ENCODE data around the gene KPNA5. TPM values are rescaled to one million over a fixed set of nuclear protein-coding genes. Genes with fewer than 3 reads are reported as not detected.

The KPNA5 gene
- total RNA-seq, 4 donors from 2014 or later = 9.8 to 16.8 (median 13.4) TPM

DNA sequence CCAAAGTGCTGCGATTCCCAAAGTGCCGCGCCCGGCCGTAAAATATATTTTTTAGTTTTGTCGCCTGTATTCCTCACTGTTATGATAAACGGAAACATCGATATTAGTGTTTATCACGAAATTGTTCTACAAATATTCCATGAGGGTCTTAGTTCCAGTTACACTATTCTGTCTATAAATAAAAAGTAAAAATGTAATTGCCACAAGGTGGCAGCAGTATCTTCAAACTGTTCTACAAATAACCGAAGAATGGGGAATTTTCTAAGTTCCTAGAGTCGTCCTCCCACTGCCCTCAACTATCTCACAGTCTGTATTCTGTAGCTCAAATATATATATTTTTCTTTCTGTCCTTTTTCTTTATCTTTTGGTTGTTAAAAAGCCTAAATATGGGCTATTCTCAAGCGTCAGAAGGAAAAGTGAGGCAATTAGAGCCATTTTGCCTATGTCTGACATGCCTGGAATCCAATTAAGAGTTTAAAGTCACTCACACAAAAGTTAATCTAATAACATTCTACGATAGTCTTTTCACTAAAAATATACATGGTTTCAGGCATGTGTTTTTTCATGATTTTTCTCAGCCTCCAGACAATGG, 98.7 kb downstream of the KPNA5 start:
- H3K27ac ChIP-seq = no peak overlapping the region
- TF ChIP-seq POLR2A (IDR thresholded peaks at IDR 0.05) = no peak
- TF ChIP-seq EP300 (IDR thresholded peaks at IDR 0.05) = no peak
- TF ChIP-seq, protein P1, sequence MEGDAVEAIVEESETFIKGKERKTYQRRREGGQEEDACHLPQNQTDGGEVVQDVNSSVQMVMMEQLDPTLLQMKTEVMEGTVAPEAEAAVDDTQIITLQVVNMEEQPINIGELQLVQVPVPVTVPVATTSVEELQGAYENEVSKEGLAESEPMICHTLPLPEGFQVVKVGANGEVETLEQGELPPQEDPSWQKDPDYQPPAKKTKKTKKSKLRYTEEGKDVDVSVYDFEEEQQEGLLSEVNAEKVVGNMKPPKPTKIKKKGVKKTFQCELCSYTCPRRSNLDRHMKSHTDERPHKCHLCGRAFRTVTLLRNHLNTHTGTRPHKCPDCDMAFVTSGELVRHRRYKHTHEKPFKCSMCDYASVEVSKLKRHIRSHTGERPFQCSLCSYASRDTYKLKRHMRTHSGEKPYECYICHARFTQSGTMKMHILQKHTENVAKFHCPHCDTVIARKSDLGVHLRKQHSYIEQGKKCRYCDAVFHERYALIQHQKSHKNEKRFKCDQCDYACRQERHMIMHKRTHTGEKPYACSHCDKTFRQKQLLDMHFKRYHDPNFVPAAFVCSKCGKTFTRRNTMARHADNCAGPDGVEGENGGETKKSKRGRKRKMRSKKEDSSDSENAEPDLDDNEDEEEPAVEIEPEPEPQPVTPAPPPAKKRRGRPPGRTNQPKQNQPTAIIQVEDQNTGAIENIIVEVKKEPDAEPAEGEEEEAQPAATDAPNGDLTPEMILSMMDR (IDR thresholded peaks at IDR 0.05) = peak in 3 of 4 experiments; percentile 12 to 50 (median 16)
- WGBS, 2 donors (ENCODE audit: low coverage in 1 of 2) = 17 to 26% methylated on average over 9 to 13 of the region's 13 CpGs
- no peaks in the 10 kb centered on the region for H3K36me3 ChIP-seq
- H3K4me1 ChIP-seq = no peaks in the 10 kb centered on the region
- H3K27me3 ChIP-seq = peaks cover 8% of the 10 kb centered on the region
- H3K4me3 ChIP-seq = no peak overlapping the region
- ATAC-seq = no peak
- H3K9me3 ChIP-seq = no peaks in the 10 kb centered on the region

DNA sequence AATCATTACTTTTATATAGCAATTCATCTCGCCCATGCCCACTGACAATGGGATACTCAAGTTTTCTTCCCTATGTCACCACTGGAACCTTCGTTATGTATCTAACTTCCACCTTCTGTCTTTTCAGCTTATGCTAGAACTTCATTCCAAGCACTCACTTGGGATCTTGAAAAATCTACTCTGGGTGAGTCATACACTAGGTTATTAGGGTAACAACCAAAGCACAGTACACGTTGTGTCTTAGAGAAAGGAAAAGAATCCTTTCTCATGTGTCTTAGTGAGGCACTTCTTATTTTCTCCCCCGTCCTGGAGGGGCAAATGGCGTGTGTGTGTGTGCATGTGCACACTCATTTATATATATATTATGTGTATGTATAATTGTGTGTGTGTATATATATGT, 102.8 kb downstream of the KPNA5 start:
- Histone ChIP-seq H3K36me3 (no peaks in the 10 kb centered on the region), H3K4me3 (no peak overlapping the region), H3K4me1 (no peaks in the 10 kb centered on the region), H3K27me3 (peaks cover 6% of the 10 kb centered on the region), H3K27ac (no peak overlapping the region), H3K9me3 (no peaks in the 10 kb centered on the region)
- 53 to 64% methylated on average over 5 of the region's 5 CpGs for WGBS, 2 donors (ENCODE audit: low coverage in 1 of 2)
- ATAC-seq = no peak
- TF ChIP-seq, protein P1 (IDR thresholded peaks at IDR 0.05) = no peak
- TF ChIP-seq POLR2AphosphoS5 (IDR thresholded peaks at IDR 0.05) (no peak), POLR2A (IDR thresholded peaks at IDR 0.05) (no peak)

Other genes starting within 250 kb of the KPNA5 start
- gene CALHM6, start 219.8 kb upstream of the KPNA5 start, total RNA-seq = 1 to 10 TPM in 2 of 4 donors, under 1 TPM in 1, not detected in 1; 0.50 to 6.9 (median 4.2) TPM
- 1 to 10 TPM in 3 of 4 donors, under 1 TPM in 1; 0.81 to 6.0 (median 3.0) TPM for gene CALHM5, start 169.6 kb upstream of the KPNA5 start, total RNA-seq
- not detected for gene TRAPPC3L, start 135.5 kb upstream of the KPNA5 start, total RNA-seq
- gene CALHM4, start 127.5 kb upstream of the KPNA5 start, total RNA-seq = not detected
- 10 to 100 TPM; 56.1 to 77.3 (median 60.3) TPM for gene RWDD1, start 109.7 kb upstream of the KPNA5 start, total RNA-seq
- gene RSPH4A, start 64.7 kb upstream of the KPNA5 start, total RNA-seq = under 1 TPM in 2 of 4 donors, not detected in 2; 0.19 to 0.40 TPM
- gene ZUP1, start 12.4 kb upstream of the KPNA5 start, total RNA-seq = 10 to 100 TPM in 2 of 4 donors, 1 to 10 TPM in 2; 6.1 to 17.0 (median 9.2) TPM
- gene FAM162B, start 84.5 kb downstream of the KPNA5 start, total RNA-seq = 10 to 100 TPM in 2 of 4 donors, 1 to 10 TPM in 2; 5.6 to 11.6 (median 10.2) TPM
- not detected for gene GPRC6A, start 147.9 kb downstream of the KPNA5 start, total RNA-seq
- gene RFX6, start 196.0 kb downstream of the KPNA5 start, total RNA-seq = not detected